Kidney (tissue), 14 donors: ENCODE results near the gene CHMP4B. TPM values are rescaled to one million over a fixed set of nuclear protein-coding genes. Genes with fewer than 3 reads are reported as not detected.

ENCODE experiments used
- DNase-seq, 5 donors: peaks; one replicate each; pipeline ENCODE4 v3.0.0-alpha.2; 2013 to 2020
- FAIRE-seq: peaks from 2 replicates; lab custom pipeline; 2012; peaks lifted over from hg19 to GRCh38; lab: Jason Lieb, UNC
- H3K27ac ChIP-seq, 2 donors: one replicate each; pipeline ENCODE4 v1.7.0; 2013; ENCODE audit warnings: low read depth in 2 of 2, low read length in 2 of 2, inconsistent platforms in 1 of 2
- H3K27me3 ChIP-seq: one replicate; pipeline ENCODE4 v1.7.1; 2013; ENCODE audit warnings: low read length, inconsistent platforms; ENCODE audit not compliant: control insufficient read depth, insufficient read depth
- H3K36me3 ChIP-seq, 3 donors: one replicate each; pipeline versions ENCODE4 v1.7.0 to v1.7.1; 2013; ENCODE audit warnings: low read length in 3 of 3, control low read depth in 1 of 3, inconsistent platforms in 1 of 3; ENCODE audit not compliant: insufficient read depth in 3 of 3, control insufficient read depth in 2 of 3
- H3K4me1 ChIP-seq, 3 donors: one replicate each; pipeline versions ENCODE4 v1.7.0 to v1.7.1; 2013; ENCODE audit warnings: low read length in 3 of 3, inconsistent platforms in 1 of 3, low read depth in 1 of 3; ENCODE audit not compliant: control insufficient read depth in 2 of 3, insufficient read depth in 2 of 3
- H3K4me3 ChIP-seq, 3 donors: one replicate each; pipeline versions ENCODE4 v1.7.0 to v1.8.1; 2013; ENCODE audit warnings: low read length in 3 of 3, control low read depth in 1 of 3, inconsistent platforms in 1 of 3
- H3K9ac ChIP-seq, 3 donors: one replicate each; pipeline versions ENCODE4 v1.7.0 to v1.7.1; 2013; ENCODE audit warnings: low read length in 3 of 3, control low read depth in 1 of 3, inconsistent platforms in 1 of 3
- H3K9me3 ChIP-seq, 3 donors: one replicate each; pipeline versions ENCODE4 v1.7.0 to v1.7.1; 2013; ENCODE audit warnings: low read length in 3 of 3, control low read depth in 1 of 3, inconsistent platforms in 1 of 3; ENCODE audit not compliant: control insufficient read depth in 2 of 3, insufficient read depth in 1 of 3
- CTCF ChIP-seq: IDR thresholded peaks from 3 replicates; pipeline ENCODE4 v1.5.1; 2012; ENCODE audit warnings: mild to moderate bottlenecking, moderate library complexity, borderline replicate concordance; ENCODE audit not compliant: insufficient read depth; ENCODE audit errors: extremely low read depth
- intact Hi-C: fragments of 100-400 bp; cut with DNase I; formaldehyde crosslinking; loops from one replicate; pipeline ENCODE4 v1.11.1; 2022
- polyA plus RNA-seq: library from polyadenylated mRNA; stranded (reverse); fragments of 350-450 nt; fragmentation: Illumina TruSeq; extraction: RNeasy Lipid Tissue Mini Kit (QIAGEN cat#74804); gene quantifications from one replicate; pipeline ENCODE4 v1.2.3, GENCODE V29; 2014; ENCODE audit warnings: low read depth, low replicate concordance; ENCODE audit not compliant: insufficient read depth
- total RNA-seq: library from RNA; stranded (reverse); fragmentation: NEBNext Ultra II Directional; extraction: Animal tissue kit (Norgen Biotek cat#: 25700); gene quantifications from one replicate; pipeline ENCODE4 v1.2.1, GENCODE V29; 2021
- donor health status: control.
- donor health status: control.
- donor health status: control.
- donor health status: control.
- donor health status: control.
- donor health status: DM: yes; HTN: yes; CAD: no.
- donor health status: Normal renal cell carcinoma (clear cell type).

The CHMP4B gene
- total and polyA plus RNA-seq, 2 donors from 2014 or later, result 104 to 137 TPM

GRCh38 chr20:33828967-33829560 lies 17.9 kb downstream of the CHMP4B start:
- Histone ChIP-seq H3K27ac (no peak overlapping the region), H3K36me3 (no peaks in the 10 kb centered on the region), H3K4me3 (no peak overlapping the region), H3K9ac (no peak overlapping the region), H3K4me1 (peaks cover 3 to 48% (median 33%) of the 10 kb centered on the region in 3 donors), H3K9me3 (no peaks in the 10 kb centered on the region), H3K27me3 (no peaks in the 10 kb centered on the region)
- FAIRE-seq (no peak), DNase-seq (peak in 1 of 5 donors; percentile 29)
- intact Hi-C loops, result no loop called here
- TF ChIP-seq CTCF, result no peak

- Histone ChIP-seq H3K36me3 (no peaks in the 10 kb centered on the region), H3K4me1 (peaks cover 3 to 48% (median 33%) of the 10 kb centered on the region in 3 donors), H3K9ac (no peak overlapping the region), H3K4me3 (no peak overlapping the region), H3K27ac (no peak overlapping the region), H3K9me3 (no peaks in the 10 kb centered on the region), H3K27me3 (no peaks in the 10 kb centered on the region)
- no peak for DNase-seq
- no peak for FAIRE-seq
- no peak for TF ChIP-seq CTCF
- intact Hi-C loops, result no loop called here
These were observed 18.5 kb downstream of the CHMP4B start for GRCh38 chr20:33829636-33830035.

GRCh38 chr20:33830371-33830770 lies 19.2 kb downstream of the CHMP4B start:
- intact Hi-C loops, result no loop called here
- H3K9me3 ChIP-seq, result no peaks in the 10 kb centered on the region

More at GRCh38 chr20:33830371-33830770, 19.2 kb downstream of the CHMP4B start:
- Histone ChIP-seq H3K4me1 (peaks cover 3 to 48% (median 30%) of the 10 kb centered on the region in 3 donors), H3K27ac (no peak overlapping the region), H3K27me3 (no peaks in the 10 kb centered on the region), H3K36me3 (no peaks in the 10 kb centered on the region), H3K4me3 (no peak overlapping the region), H3K9ac (no peak overlapping the region)
- FAIRE-seq, result no peak
- no peak for TF ChIP-seq CTCF
- DNase-seq, result peak in 2 of 5 donors; percentile 3 to 58
